Activated CD4-positive, alpha-beta T cell treated with anti-CD3 and anti-CD28 coated beads for 1 hour (primary cell): ENCODE measurements around the gene LUZP1.

Experiments used
- DNase-seq: peaks from one replicate; pipeline ENCODE4 v3.0.0-alpha.2; 2020

LUZP1 gene

GRCh38 chr1:23114424-23115079 lies 54.1 kb downstream of the LUZP1 start:
- no peak for DNase-seq

DNA sequence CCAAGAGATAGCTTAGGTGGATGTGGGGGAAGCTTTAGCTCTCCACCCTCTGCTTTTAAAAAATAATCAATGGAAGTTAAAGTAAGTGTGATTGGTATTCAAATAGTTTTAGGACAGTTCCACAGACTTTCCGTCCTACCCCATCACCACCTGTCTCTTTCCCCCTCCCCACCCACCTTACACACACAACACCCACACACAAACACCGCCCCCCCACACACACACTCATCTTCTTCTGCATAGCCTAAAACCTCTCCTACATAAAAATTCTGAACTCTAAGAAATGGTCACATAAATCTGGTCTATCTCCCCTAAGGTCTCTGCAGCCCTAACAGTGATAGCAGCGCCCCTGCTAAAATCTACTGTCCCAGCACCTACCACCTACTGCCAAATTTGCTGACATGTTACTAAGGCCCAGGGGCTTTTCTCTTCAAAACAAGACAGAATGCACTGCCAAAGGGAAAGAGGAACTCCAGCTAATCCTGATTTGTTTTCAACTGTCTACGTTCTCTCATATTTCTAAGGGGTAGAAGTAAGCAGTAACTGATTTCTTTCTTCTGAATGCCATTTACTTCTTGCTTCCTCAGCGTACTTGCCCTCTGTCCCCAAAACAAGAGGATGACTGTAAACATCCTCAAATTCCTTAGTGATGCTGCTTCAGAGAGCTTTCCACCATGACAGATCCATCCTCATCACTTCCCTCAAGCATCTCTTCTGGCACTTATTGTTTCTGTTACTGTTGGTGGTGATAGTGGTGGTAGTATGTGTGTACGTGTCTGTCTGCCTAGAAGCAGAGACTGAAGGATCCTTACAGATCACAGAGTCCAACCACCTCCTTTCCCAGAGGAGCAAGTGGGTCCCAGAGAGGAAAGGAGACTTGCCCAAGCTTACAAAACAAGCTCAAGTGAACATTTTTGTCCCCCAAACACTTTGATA lies 56.8 kb downstream of the LUZP1 start:
- DNase-seq = no peak

- DNase-seq = no peak
These were observed 58.3 kb downstream of the LUZP1 start for GRCh38 chr1:23110391-23110790.

- no peak for DNase-seq
These were observed 59.6 kb downstream of the LUZP1 start for GRCh38 chr1:23108918-23109533.

DNA sequence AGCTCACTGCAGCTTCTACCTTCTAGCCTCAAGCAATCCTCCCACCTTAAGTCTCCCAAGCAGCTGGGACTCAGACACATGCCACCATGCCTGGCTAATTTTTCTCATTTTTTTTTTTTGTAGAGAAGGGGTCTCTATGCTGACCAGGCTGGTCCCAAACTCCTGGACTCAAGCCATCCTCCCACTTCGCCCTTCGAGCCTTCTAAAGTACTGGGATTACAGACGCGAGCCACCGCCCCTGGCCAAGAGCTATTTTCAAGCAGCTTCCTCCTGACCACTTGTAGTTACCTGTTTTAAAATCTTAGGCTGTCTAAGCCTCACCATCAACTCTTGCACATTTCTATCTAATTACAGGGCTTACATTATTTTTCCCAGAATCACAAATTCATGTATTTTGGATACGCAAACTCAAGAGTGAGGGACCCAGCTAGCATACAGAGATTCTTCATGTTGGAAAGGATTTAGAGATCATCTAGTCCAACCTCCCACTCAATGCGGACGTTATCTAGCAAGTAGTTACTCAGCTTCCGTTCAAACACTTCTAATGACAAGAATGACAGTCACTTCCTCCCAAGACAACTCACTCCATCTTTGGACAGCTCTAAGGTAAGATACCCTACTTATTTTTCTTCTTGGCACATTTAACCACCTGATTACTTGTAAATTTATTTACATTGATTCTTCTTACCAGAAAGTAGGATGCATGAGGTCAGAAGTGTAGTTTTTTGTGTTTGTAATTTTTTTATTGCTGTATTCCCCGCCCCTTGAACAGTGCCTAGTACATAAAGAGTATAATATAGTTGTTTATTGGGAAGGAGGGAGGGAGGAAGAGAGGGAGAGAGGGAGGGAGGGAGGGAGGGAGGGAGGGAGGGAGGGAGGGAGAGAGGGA lies 65.4 kb downstream of the LUZP1 start:
- no peak for DNase-seq

DNA sequence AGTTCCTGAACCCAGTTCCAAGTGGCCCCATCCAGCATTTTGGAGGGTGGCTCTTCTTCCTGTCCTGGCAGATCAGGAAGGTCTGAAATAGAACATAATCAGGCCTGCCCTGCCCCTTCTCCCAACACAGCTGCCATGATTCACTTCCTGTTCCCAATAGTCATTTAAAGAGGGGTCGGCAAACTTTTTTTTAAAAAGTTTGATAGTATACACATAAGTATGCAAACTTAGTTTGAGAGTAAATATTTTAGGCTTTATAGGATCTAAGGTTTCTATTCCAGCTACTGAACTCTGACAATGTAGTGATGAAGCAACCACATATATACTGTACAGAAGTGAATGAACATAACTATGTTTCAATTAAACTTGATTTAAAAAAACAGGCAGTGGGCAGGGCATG lies 66.4 kb downstream of the LUZP1 start:
- no peak for DNase-seq

- DNase-seq = no peak
These were observed 66.8 kb downstream of the LUZP1 start for GRCh38 chr1:23101887-23102286.

DNA sequence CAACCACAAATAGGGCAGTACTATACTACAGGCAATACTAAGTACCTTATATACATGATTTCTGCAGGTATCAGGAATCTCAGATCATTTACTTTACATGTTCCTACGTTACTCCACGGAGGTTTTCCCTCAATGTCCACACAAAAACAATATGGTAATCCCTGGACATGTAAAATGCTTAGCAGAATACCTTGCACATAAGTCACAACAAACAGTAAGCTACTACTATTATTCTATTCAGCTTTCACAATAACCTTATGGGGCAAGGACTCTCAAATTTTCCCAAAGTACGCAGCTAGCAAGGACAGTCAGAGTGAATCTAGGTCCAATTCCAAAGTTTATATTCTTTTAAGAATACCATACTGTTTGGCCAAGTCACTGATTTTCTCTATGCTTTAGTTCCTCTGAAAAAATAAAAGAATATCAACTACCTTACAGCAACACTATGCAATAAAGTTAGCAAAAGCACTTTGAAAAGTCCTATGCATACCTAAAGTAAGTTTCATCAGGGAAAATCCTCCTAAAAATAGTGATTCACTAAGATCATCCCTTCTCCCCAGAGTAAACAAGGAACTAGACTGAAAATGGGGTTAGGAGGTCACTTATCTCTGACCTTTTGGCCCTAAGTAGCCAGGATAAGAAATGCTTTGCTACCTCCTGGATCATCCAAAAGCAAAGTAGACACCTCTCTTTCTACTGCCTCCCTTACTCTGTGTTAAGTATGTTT lies 67.4 kb downstream of the LUZP1 start:
- DNase-seq = no peak

- no peak for DNase-seq
These were observed 68.4 kb downstream of the LUZP1 start for GRCh38 chr1:23100074-23100748.

GRCh38 chr1:23099171-23099536 lies 69.5 kb downstream of the LUZP1 start:
- DNase-seq = no peak

- DNase-seq = peak; percentile 43
These were observed 70.0 kb downstream of the LUZP1 start for GRCh38 chr1:23098463-23099170.

DNA sequence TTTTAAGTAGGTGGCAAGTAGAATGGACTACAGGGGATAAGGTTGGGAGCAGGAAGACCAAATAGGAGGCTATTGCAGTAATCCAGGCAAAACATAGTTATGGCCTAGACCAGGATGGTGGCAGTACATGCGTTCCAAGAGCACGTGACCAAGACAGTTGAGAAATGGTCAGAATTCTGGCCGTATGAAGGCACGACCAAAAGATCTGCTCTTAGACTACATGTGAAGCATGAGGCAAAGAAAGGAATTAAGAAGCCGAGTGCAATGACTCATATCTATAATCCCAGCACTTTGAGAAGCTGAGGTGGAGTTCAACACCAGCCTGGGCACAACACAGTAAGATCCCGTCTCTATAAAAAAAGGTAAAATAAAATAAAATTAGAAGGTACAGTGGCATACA lies 71.3 kb downstream of the LUZP1 start:
- DNase-seq = no peak

DNA sequence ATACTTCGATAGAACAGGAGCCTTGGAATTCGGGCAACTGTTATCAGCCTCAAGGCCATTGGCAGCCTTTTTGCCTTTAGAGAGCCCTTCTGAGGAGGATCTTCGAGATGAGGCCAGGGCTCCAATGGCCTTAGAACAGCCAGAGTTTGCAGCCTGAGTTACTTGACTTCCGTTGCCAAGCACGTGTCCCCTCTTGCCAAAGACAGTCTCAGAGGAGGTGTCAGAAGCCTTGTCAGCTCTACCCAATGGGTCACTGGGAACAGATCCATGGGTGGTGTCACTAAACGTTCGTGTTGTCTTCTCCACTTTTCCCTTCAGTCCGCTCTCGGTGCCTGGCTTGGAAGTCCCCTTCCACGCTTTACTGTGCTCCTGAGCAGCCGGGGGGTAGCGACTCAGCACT lies 76.2 kb downstream of the LUZP1 start:
- DNase-seq = no peak

DNA sequence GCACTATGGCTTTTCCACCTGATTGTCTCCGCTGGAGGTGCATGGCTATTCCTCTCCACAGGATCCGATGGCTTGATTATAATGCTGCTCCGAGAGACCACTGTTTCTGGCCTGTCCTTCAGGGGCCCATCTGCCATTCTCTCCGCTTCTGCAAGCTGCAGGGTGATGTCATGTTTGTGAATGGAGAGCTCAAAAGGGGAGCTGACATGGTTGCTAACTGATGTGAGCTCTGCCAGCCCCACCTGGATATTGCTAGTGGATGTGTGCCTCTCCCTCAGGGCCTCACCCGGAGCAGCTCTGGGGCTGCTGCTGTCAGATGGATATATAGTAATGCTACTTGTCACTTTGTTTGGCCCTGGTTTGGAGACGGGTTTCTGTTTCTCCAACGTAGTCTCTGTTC lies 77.1 kb downstream of the LUZP1 start:
- no peak for DNase-seq

GRCh38 chr1:23090056-23090455 lies 78.6 kb downstream of the LUZP1 start:
- DNase-seq = no peak

DNA sequence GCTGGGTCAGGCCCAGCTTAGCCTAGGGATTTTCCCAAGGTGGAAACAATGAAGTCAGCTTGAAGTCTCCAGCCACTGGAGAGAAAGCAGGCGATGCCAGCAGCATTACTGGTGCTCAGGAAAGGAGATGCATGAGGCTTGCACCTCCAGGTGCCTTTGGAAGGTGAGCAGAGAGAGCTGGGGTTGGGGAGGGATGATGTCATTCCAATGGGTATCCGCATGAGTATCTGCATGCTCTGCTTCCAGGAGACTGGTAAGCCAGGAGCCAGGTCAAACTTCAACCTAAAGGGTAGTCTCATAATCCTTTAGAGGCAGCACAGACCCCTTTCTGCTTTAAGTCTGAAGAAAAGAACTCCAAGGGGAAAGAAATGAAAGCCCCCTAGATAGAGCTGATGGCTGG lies 80.6 kb downstream of the LUZP1 start:
- DNase-seq = no peak

GRCh38 chr1:23085696-23086095 lies 83.0 kb downstream of the LUZP1 start:
- no peak for DNase-seq

DNA sequence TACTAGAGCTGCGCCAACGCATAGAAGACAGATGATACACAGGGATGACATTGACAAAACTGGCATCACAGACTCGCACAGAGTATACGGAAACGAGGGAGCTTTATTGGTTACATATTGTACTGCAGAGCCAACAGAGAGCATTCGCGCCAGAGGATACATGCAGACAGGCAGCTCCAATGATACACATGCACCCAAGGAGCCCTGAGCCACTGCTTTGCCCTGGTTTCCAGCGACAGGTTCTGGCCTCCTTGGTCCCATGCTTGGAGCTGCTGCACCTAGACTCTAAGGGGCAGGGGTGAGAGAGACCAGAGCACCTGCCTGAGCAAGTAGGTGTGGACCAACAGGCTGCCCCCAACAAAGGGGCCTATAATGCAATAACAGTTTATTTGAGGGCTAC lies 83.8 kb downstream of the LUZP1 start:
- DNase-seq = no peak

- no peak for DNase-seq
These were observed 84.8 kb downstream of the LUZP1 start for GRCh38 chr1:23083714-23084480.

- DNase-seq = no peak
These were observed 87.3 kb downstream of the LUZP1 start for GRCh38 chr1:23081376-23081775.
